HUES64 (cell line): ENCODE results near the gene CCDC157.

Source experiments
- H3K27ac ChIP-seq: 2 replicates; pipeline ENCODE4 v1.7.0; 2013; ENCODE audit warnings: low read depth, low read length, inconsistent platforms
- H3K27me3 ChIP-seq: 2 replicates; pipeline ENCODE4 v1.6.1; 2013; ENCODE audit warnings: mild to moderate bottlenecking, low read length; ENCODE audit not compliant: insufficient read depth
- H3K36me3 ChIP-seq: 2 replicates; pipeline ENCODE4 v1.6.1; 2013; ENCODE audit warnings: mild to moderate bottlenecking, low read length; ENCODE audit not compliant: insufficient read depth
- H3K4me1 ChIP-seq: 2 replicates; pipeline ENCODE4 v1.6.1; 2013; ENCODE audit warnings: mild to moderate bottlenecking, low read length, moderate library complexity; ENCODE audit not compliant: insufficient read depth
- H3K4me3 ChIP-seq: 2 replicates; pipeline ENCODE4 v1.5.1; 2013; ENCODE audit warnings: mild to moderate bottlenecking, low read length, moderate library complexity
- H3K9ac ChIP-seq: 2 replicates; pipeline ENCODE4 v1.6.1; 2013; ENCODE audit warnings: mild to moderate bottlenecking, low read depth, low read length
- H3K9me3 ChIP-seq: 2 replicates; pipeline ENCODE4 v1.6.1; 2013; ENCODE audit warnings: low read depth, low read length; ENCODE audit not compliant: insufficient read depth
- whole genome bisulfite sequencing: fragments of 150-250, 120-280 bp; methylation state at CpG from one replicate; pipeline ENCODE4 v1.1.7; 2013; ENCODE audit warnings: missing lambda C conversion rate; 5-methylcytosine and 5-hydroxymethylcytosine counted together

The CCDC157 gene

DNA sequence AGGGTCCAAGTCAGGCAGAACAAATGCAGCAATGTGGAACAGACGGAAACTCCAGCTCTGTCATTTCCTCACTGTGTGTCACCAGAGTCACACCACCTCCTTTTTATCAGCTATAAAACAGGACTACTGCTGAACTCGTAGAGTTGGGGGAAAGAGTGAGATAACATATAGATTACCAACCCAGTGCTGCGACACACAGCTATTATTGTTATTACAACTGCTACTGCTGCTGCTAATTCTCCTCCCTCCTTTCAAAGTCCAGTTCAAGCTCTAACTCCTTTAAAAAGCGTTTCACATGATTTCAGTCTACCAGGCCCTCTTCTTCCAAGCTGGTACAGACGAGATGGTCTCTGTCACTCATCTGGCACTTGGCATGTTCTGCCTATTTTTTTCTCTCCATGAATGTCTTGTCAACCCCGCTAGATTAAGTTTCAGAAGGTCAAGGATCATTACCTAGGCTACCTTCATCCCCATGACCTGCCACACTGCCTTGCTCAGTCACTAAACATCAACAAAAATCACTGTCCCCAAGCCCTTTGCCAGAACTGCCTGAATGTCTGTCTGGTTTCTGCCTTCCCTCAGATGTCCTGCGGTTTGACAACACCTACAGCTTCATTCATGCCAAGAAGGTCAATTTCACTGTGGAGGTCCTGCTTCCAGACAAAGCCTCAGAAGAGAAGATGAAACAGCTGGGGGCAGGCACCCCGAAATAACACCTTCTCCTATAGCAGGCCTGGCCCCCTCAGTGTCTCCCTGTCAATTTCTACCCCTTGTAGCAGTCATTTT is 65.1 kb downstream of the CCDC157 start:
- peaks cover 26% of the 10 kb centered on the region; the same call in 1 of the 2 replicates for H3K4me1 ChIP-seq
- H3K36me3 ChIP-seq, result peaks cover 37% of the 10 kb centered on the region
- H3K27me3 ChIP-seq, result no peaks in the 10 kb centered on the region
- 80% methylated on average over 7 of the region's 8 CpGs for WGBS
- H3K4me3 ChIP-seq, result peak overlapping the region; percentile 71
- peak overlapping the region; percentile 97 for H3K27ac ChIP-seq
- peak overlapping the region; percentile 82; the same call in 1 of the 2 replicates for H3K9ac ChIP-seq
- H3K9me3 ChIP-seq, result no peaks in the 10 kb centered on the region

GRCh38 chr22:30422481-30423300 is 65.9 kb downstream of the CCDC157 start:
- no peaks in the 10 kb centered on the region for H3K27me3 ChIP-seq
- WGBS, result 28% methylated on average over 18 of the region's 18 CpGs
- no peaks in the 10 kb centered on the region for H3K9me3 ChIP-seq
- peaks cover 26% of the 10 kb centered on the region; the same call in 1 of the 2 replicates for H3K4me1 ChIP-seq
- H3K36me3 ChIP-seq, result peaks cover 35% of the 10 kb centered on the region
- peak overlapping the region; percentile 71 for H3K4me3 ChIP-seq
- peak overlapping the region; percentile 97 for H3K27ac ChIP-seq
- H3K9ac ChIP-seq, result peak overlapping the region; percentile 82

- Histone ChIP-seq H3K4me3 (peak overlapping the region; percentile 71), H3K9ac (peak overlapping the region; percentile 82)
These were observed 66.6 kb downstream of the CCDC157 start for GRCh38 chr22:30423301-30423958.

GRCh38 chr22:30423959-30424533 is 67.2 kb downstream of the CCDC157 start:
- 2% methylated on average over 31 of the region's 31 CpGs for WGBS
- Histone ChIP-seq H3K27me3 (no peaks in the 10 kb centered on the region), H3K9ac (peak overlapping the region; percentile 82; the same call in 1 of the 2 replicates), H3K9me3 (no peaks in the 10 kb centered on the region), H3K4me1 (peaks cover 26% of the 10 kb centered on the region; the same call in 1 of the 2 replicates), H3K36me3 (peaks cover 34% of the 10 kb centered on the region), H3K27ac (peak overlapping the region; percentile 97), H3K4me3 (peak overlapping the region; percentile 71)

More at GRCh38 chr22:30423301-30423958, 66.6 kb downstream of the CCDC157 start:
- no peaks in the 10 kb centered on the region for H3K27me3 ChIP-seq
- H3K36me3 ChIP-seq, result peaks cover 35% of the 10 kb centered on the region
- peaks cover 26% of the 10 kb centered on the region; the same call in 1 of the 2 replicates for H3K4me1 ChIP-seq
- under 1% methylated on average over 45 of the region's 45 CpGs for WGBS
- H3K9me3 ChIP-seq, result no peaks in the 10 kb centered on the region
- peak overlapping the region; percentile 97 for H3K27ac ChIP-seq

DNA sequence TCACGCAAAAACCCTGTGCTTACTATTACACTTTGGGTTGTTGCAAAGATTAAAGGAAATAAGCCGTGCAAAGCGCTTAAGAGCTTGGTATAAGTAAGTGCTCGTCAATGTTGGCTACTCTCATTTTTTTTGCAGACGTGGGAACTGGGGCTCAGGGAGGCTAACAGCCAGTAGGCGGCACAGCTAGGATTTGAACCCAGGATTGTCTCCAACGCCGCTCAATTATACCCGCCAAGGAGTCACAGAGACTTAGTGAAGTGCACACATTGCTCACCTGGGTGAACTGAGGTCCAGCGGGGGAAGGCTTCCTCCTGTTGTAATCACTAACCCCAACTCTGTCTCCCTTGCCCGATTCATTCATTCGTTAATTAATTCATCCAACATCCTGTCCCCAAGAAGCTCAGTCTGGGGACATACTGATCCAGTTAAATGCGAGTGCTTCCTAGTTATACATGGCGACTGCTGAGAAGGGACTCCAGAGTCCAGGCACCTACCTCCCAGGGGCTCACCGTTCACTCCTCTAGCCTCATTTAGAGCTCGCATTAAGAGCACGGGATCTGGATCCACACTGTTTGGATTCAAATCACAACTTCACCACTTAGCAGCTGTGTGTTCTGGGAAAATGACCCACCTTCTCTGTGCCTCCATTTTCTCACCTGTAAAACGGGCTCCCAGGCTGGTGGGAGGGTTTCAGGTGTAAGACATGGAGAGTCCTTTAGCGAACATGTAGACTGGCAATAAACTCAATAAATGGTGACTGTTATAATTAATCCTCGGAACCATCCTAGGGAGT is 67.9 kb downstream of the CCDC157 start:
- Histone ChIP-seq H3K36me3 (peaks cover 30% of the 10 kb centered on the region), H3K27me3 (no peaks in the 10 kb centered on the region), H3K27ac (peak overlapping the region; percentile 97), H3K9ac (peak overlapping the region; percentile 39; the same call in 1 of the 2 replicates), H3K4me3 (peak overlapping the region; percentile 71), H3K9me3 (no peaks in the 10 kb centered on the region), H3K4me1 (peaks cover 26% of the 10 kb centered on the region; the same call in 1 of the 2 replicates)
- 58% methylated on average over 20 of the region's 20 CpGs for WGBS

- H3K4me1 ChIP-seq, result peaks cover 26% of the 10 kb centered on the region; the same call in 1 of the 2 replicates
- H3K27ac ChIP-seq, result peak overlapping the region; percentile 78; the same call in 1 of the 2 replicates
- WGBS, result 14% methylated on average over 9 of the region's 9 CpGs
These were observed 68.5 kb downstream of the CCDC157 start for GRCh38 chr22:30425327-30425615.

GRCh38 chr22:30425616-30426387 is 69.0 kb downstream of the CCDC157 start, which contains the start of gene MTFP1:
TSS of gene MTFP1 (plus strand) at chr22:30425768. CDS start at chr22:30425880, 112 bp downstream.
- Histone ChIP-seq H3K9me3 (no peaks in the 10 kb centered on the region), H3K27ac (peak within 1 kb of the TSS; percentile 97), H3K4me3 (peak within 1 kb of the TSS; percentile 71), H3K27me3 (no peaks in the 10 kb centered on the region), H3K36me3 (peaks cover 23% of the 10 kb centered on the region), H3K4me1 (peaks cover 24% of the 10 kb centered on the region; the same call in 1 of the 2 replicates), H3K9ac (peak within 1 kb of the TSS; percentile 76)
- under 1% methylated on average over 61 of the region's 61 CpGs for WGBS

More at GRCh38 chr22:30425327-30425615, 68.5 kb downstream of the CCDC157 start:
- peak overlapping the region; percentile 71 for H3K4me3 ChIP-seq
- H3K27me3 ChIP-seq, result no peaks in the 10 kb centered on the region
- no peaks in the 10 kb centered on the region for H3K9me3 ChIP-seq
- peaks cover 28% of the 10 kb centered on the region for H3K36me3 ChIP-seq
- peak overlapping the region; percentile 76 for H3K9ac ChIP-seq
